NCI-H446 treated with DMSO at 0.1 percent for 48 hours (cell line): ENCODE data around the gene HPS4.
A peak's percentile ranks its signal among the peaks of the same experiment; 100 is the strongest.

Source experiments
- DNase-seq: peaks from one replicate; lab custom pipeline; 2025; lab: John Stamatoyannopoulos, UW

The HPS4 gene

DNA sequence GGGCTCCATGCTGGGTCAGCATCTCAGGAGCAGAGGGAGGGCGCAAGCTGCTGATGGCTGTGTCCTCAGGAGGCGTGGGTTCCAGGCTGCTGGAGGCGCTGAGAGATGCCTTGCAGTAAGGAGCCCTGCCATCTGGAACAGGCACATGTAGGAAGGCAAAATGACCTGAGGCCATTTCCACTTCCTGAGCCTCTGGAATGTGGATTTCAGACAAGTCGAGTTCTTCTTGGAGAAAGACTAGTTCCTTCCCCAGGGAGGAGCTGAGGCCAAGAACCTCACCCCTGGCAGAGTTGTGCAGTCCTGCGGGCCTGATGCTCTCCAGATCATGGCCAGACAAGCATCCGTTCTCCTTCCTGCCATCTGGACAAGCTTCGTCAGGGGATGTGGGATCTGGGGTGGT lies 19.3 kb downstream of the HPS4 start:
- DNase-seq = no peak

DNA sequence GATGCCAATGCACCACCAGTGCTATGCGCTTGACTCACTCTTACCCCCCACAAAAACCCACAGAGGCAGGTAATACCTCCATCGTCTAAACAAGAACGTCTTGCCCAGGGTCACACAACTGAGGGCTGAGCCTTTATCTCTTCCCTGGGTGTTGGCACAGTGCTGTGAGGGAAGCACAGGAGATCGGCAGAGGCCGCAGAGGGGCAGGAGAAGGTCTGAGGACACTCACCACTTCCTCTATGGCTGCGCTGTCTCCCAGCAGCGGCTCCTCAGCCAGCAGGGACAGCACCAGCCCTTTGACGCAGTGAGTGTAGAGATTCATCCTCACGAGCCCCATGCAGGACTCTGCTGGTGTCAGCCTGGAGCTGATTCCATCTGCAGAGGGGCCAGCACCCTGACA lies 19.9 kb downstream of the HPS4 start:
- DNase-seq = no peak

- no peak for DNase-seq
These were observed 20.4 kb downstream of the HPS4 start for GRCh38 chr22:26463101-26463661.

- no peak for DNase-seq
These were observed 20.9 kb downstream of the HPS4 start for GRCh38 chr22:26462641-26463040.

GRCh38 chr22:26462051-26462450 lies 21.5 kb downstream of the HPS4 start:
- no peak for DNase-seq

DNA sequence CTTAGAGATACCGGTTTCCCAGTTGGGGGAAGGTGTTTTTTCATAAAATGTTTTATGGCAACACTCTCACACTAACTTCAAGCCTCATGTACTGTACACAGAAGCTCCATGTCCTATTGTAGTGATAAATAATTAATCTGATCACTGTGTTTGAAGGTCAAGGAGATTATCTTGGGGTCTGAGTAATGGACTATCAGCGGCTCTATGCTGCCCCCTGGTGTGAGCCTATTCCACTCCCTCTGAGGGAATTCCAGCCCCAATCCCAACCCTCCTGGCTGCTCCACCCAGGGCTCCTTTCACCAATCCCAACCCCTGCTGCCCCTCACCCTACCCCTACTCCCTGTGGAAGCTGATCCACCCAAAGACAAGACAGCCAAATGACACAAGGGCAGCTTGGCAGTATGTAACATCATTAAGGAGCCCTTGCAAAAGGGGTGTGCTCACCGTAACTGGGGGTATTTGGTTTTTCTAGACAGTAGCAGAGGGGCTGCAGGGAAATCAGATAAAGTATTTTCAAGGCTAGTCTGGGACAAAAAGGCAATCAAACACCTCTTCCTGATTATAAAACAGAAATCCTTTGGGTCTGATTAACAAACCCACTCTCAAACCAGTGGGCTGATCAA lies 22.3 kb downstream of the HPS4 start:
- no peak for DNase-seq

DNA sequence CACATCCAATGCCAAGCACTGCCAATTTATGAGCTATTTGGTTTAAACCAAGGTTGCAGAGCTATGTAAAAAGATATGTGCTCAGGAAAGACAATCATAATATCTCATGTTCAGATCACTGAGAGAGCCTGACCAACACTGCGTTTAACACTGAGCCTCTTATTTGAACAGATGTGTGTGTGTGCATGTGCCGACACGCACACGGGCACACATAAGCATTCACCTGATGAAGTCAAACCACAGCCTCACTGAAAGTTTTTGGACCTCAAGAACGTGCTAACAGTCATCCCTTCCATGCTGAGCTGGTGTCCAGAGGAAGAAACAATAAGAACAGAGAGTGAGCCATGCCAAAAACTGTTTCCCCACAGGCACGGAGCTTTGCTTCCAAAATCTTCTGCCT lies 23.4 kb downstream of the HPS4 start:
- DNase-seq = no peak

DNA sequence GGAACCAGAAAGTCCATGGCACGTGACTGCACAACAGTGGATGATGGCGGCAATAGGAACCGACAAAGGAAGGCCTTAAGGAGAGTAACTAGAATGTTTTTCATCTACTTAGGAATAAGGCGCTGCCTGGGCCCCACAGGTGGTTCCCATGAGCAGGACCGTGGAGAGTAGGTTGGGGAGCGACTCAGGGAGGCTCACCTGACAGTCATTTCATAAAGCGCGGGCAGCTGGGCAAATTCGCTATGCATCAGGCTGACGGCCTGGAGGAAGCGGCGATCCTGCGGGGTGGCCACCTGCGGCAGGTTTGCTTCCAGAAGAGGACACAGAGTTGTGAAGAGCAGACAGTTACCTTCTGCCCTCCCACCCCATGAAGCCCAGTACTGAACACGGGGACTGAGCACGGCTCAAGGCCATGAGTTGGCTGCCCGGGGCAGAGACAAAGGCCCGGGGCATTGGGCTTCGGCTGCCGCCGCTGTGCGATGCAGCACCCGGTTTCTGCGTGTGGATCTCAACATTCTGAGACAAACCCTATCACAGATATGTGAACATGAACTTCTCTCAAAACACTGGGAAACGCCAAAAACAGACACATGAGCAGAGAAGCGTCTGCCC lies 25.8 kb downstream of the HPS4 start:
- DNase-seq = no peak

GRCh38 chr22:26453812-26454500 lies 29.6 kb downstream of the HPS4 start:
- DNase-seq = no peak

- no peak for DNase-seq
These were observed 30.4 kb downstream of the HPS4 start for GRCh38 chr22:26453216-26453615.

GRCh38 chr22:26452236-26453016 lies 31.2 kb downstream of the HPS4 start:
- DNase-seq = no peak

- no peak for DNase-seq
These were observed 33.0 kb downstream of the HPS4 start for GRCh38 chr22:26450453-26451185.

GRCh38 chr22:26448941-26449340 lies 34.6 kb downstream of the HPS4 start:
- no peak for DNase-seq

GRCh38 chr22:26448334-26448733 lies 35.2 kb downstream of the HPS4 start:
- DNase-seq = no peak

DNA sequence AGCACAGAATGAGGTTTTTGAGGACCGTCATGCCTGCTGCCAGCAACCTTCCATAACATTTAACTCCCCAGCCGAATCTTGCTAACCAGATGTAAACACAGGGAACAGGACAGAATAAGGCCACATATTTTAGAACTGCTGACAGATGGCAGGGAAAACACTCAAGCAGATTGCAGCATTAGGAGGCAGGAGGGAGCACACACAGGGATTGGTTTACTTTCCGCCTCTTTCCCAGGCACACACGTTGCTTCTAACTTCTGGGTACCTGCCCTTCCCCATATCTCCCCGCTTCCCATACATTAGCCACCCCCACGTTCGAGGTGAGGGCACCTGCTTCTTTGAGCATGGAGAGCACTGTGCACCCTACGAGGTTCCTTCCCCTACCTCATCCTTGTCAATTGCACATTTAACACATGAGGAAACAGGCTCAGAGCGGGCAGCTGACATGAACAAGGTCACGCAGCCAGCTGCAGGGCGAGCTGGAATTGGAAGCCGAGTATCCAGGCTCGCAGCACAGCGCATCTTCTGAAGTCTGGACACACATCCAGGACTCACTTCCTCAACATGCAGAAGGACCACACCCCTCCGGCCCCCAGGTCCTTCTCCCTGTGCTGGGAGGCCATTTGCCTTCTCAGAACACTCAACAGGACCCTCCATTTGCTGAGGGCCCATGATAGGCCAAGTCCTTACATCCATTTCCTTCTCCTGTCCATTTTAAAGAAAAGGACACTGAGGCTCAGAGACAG lies 35.8 kb downstream of the HPS4 start:
- DNase-seq = peak; percentile 1

DNA sequence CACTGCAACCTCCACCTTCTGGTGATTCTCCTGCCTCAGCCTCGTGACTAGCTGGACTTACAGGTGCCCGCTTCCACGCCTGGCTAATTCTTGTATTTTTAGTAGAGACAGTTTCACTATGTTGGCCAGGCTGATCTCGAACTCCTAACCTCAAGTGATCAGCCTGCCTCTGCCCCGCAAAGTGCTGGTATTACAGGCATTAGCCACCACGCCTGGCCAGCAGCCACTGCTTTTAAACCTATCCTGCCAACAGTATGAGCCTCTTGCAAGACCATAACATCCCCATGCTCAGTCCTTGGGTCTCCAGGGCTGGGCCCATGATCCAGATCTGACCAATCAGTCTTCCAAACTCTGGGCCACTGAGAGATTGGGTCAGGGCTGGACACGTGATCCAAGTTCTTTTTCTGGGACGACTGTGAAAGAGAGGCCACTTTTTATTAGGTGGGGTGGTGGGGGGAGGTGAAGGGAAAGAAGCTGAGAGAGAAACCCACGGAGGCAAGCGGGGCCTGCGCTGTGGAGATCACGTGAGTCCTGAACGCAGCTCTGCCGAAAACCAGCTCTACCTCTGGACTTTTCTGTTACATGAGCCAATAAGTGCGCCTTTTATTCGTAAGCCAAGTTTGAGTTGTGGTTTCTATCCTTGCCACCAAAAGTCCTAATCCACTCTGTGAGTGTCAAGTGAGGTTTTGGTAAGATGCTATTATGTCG lies 36.6 kb downstream of the HPS4 start:
- no peak for DNase-seq

- no peak for DNase-seq
These were observed 37.9 kb downstream of the HPS4 start for GRCh38 chr22:26445577-26446275.

DNA sequence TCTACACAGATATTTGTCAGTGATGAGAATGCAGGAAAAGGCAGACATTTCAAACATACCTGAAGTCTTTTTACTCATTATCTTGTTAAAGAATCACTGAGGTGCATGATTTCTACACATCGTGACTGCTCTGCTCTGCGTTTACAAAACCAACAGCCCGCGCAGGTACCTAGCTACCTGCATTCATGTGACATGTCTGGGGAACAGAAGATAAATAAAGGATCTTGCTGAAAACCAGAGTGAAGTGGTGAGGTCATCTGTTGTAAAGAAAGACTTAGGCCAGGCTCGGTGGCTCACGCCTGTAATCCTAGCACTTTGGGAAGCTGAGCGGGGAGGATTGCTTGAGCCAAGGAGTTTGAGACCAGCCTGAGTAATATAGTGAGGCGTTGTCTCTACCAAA lies 38.8 kb downstream of the HPS4 start:
- DNase-seq = no peak

GRCh38 chr22:26443901-26444690 lies 39.5 kb downstream of the HPS4 start:
- no peak for DNase-seq
